HCT116 (cell line): ENCODE data around the gene SLC26A9. TPM values are rescaled to one million over a fixed set of nuclear protein-coding genes. Genes with fewer than 3 reads are reported as not detected.

Experiments used
- ATAC-seq: fragments of 200-7000 bp; cut with Tn5 transposase; 2 replicates; pipeline ENCODE4 v1.9.1; 2020; ENCODE audit warnings: mild to moderate bottlenecking, moderate library complexity
- BruUV-seq: library from RNA; stranded (reverse); fragments of 400-500 nt; replicated peaks from 2 replicates; lab custom pipeline; 2021; lab: Mats Ljungman, UMichigan
- CTCF ChIA-PET: fragments of 300-600 bp; sonication (Branson Sonifier 250); formaldehyde crosslinking; loops from one replicate; lab custom pipeline; 2021; ENCODE audit warnings: antibody characterized with exemption; lab: Charles Lee
- POLR2A ChIA-PET: fragments of 300-600, 350-600 bp; sonication (Branson Sonifier 250); formaldehyde crosslinking; loops from one replicate; lab custom pipeline; 2021; ENCODE audit warnings: antibody characterized with exemption; lab: Charles Lee
- RAD21 ChIA-PET, 2 experiments: fragments of 300-600 bp; sonication (Branson Sonifier 250); formaldehyde crosslinking; loops; one replicate each; lab custom pipeline; 2023; ENCODE audit warnings: low total read pairs in 2 of 2; ENCODE audit not compliant: uncharacterized antibody in 2 of 2, unreplicated experiment in 2 of 2, low non-redundant PET in 1 of 2; lab: Charles Lee
- DNase-seq: peaks from one replicate; pipeline ENCODE4 v3.0.0-alpha.2; 2010; ENCODE audit warnings: low read depth, low spot score
- H2AFZ ChIP-seq: fragments of 200-600 bp; shearing (Covaris generic), sonication (generic); 2 replicates; pipeline ENCODE4 v1.6.1; 2017; ENCODE audit warnings: low read depth, mixed run types, mixed read lengths, antibody characterized with exemption, low read length; ENCODE audit not compliant: poor library complexity, severe bottlenecking
- H3K27ac ChIP-seq: 2 replicates; pipeline ENCODE4 v1.5.1; 2012; ENCODE audit warnings: low read depth, low read length
- H3K27me3 ChIP-seq: fragments of 200-600 bp; sonication (generic); 2 replicates; pipeline ENCODE4 v1.6.1; 2016; ENCODE audit warnings: mixed run types, low read length, mixed read lengths; ENCODE audit not compliant: insufficient read depth
- H3K36me3 ChIP-seq, 2 experiments: fragments of 200-500 bp in 1 of 2; fragments of 200-600 bp in 1 of 2; sonication (Bioruptor generic) in 1 of 2; sonication (generic) in 1 of 2; 2 replicates each; pipeline versions ENCODE4 v1.5.1 to v1.6.1; 2014 to 2016; ENCODE audit warnings: low read length in 2 of 2, inconsistent platforms in 1 of 2, mixed read lengths in 1 of 2, mixed run types in 1 of 2; ENCODE audit not compliant: insufficient read depth in 2 of 2, control insufficient read depth in 1 of 2
- H3K4me1 ChIP-seq, 2 experiments: fragments of 200-600 bp in 1 of 2; sonication (generic) in 1 of 2; 2 replicates each; pipeline versions ENCODE4 v1.5.1 to v1.6.1; 2012 to 2017; ENCODE audit warnings: low read length in 2 of 2, inconsistent platforms in 1 of 2, mild to moderate bottlenecking in 1 of 2, mixed read lengths in 1 of 2, mixed run types in 1 of 2, moderate library complexity in 1 of 2; ENCODE audit not compliant: insufficient read depth in 2 of 2, control insufficient read depth in 1 of 2
- H3K4me2 ChIP-seq: fragments of 200-600 bp; sonication (generic); 2 replicates; pipeline ENCODE4 v1.6.1; 2017; ENCODE audit warnings: mixed run types, low read length, mixed read lengths
- H3K4me3 ChIP-seq, 2 experiments: fragments of 200-600 bp in 1 of 2; sonication (generic) in 1 of 2; replicated peaks in 1 of 2; 2 replicates each; pipeline ENCODE4 v1.5.1; 2011 to 2016; ENCODE audit warnings: low read length in 2 of 2, control low read depth in 1 of 2, low read depth in 1 of 2, mild to moderate bottlenecking in 1 of 2, mixed read lengths in 1 of 2, mixed run types in 1 of 2
- H3K79me2 ChIP-seq: fragments of 200-600 bp; sonication (generic); 2 replicates; pipeline ENCODE4 v1.6.1; 2017; ENCODE audit warnings: mild to moderate bottlenecking, mixed run types, low read length, moderate library complexity, mixed read lengths; ENCODE audit not compliant: insufficient read depth
- H3K9ac ChIP-seq: fragments of 200-600 bp; sonication (generic); 2 replicates; pipeline ENCODE4 v1.6.1; 2016; ENCODE audit warnings: low read length, mixed read lengths
- H3K9me2 ChIP-seq: fragments of 200-600 bp; sonication (generic), shearing (Covaris generic); 2 replicates; pipeline ENCODE4 v1.6.1; 2017; ENCODE audit warnings: mixed run types, mild to moderate bottlenecking, moderate library complexity; ENCODE audit not compliant: insufficient read depth
- H3K9me3 ChIP-seq, 2 experiments: fragments of 200-500 bp in 1 of 2; fragments of 200-600 bp in 1 of 2; sonication (Bioruptor generic) in 1 of 2; sonication (generic) in 1 of 2; 2 replicates each; pipeline ENCODE4 v1.6.1; 2014 to 2017; ENCODE audit warnings: low read length in 2 of 2, mixed read lengths in 2 of 2, inconsistent platforms in 1 of 2, low read depth in 1 of 2, mild to moderate bottlenecking in 1 of 2, mixed run types in 1 of 2, moderate library complexity in 1 of 2; ENCODE audit not compliant: control insufficient read depth in 1 of 2, insufficient read depth in 1 of 2
- H4K20me1 ChIP-seq: fragments of 200-600 bp; sonication (generic), shearing (Covaris generic); 2 replicates; pipeline ENCODE4 v1.6.1; 2017; ENCODE audit warnings: mixed run types, mild to moderate bottlenecking, moderate library complexity; ENCODE audit not compliant: insufficient read depth
- CEBPB ChIP-seq: IDR thresholded peaks from 2 replicates; pipeline ENCODE4 v1.6.1; 2012; ENCODE audit warnings: low read depth
- ELF1 ChIP-seq: IDR thresholded peaks from 2 replicates; pipeline ENCODE4 v1.6.1; 2012; ENCODE audit warnings: low read depth, borderline replicate concordance
- EZH2phosphoT487 ChIP-seq: fragments of 200-600 bp; IDR thresholded peaks from 2 replicates; pipeline ENCODE4 v1.6.1; 2018; ENCODE audit warnings: antibody characterized with exemption, borderline replicate concordance
- FOSL1 ChIP-seq: IDR thresholded peaks from 2 replicates; pipeline ENCODE4 v1.6.1; 2012; ENCODE audit warnings: low read depth
- POLR2A ChIP-seq: IDR thresholded peaks from 2 replicates; pipeline ENCODE4 v1.7.0; 2011; ENCODE audit warnings: borderline replicate concordance; ENCODE audit not compliant: insufficient read depth, insufficient read length; ENCODE audit errors: extremely low read depth
- RAD21 ChIP-seq: IDR thresholded peaks from 2 replicates; pipeline ENCODE4 v1.6.1; 2012; ENCODE audit warnings: low read depth, mild to moderate bottlenecking
- SIN3A ChIP-seq: IDR thresholded peaks from 2 replicates; pipeline ENCODE4 v1.6.1; 2012; ENCODE audit warnings: low read depth
- intact Hi-C: fragments of 100-400 bp; cut with micrococcal nuclease; formaldehyde crosslinking; loops from 2 replicates; pipeline ENCODE4 v1.10.0; 2022
- total RNA-seq: library from RNA; stranded (reverse); gene quantifications from one replicate; pipeline ENCODE4 v1.2.1, GENCODE V29; 2021; ENCODE audit not compliant: unreplicated experiment
- TF ChIP-seq, protein P1 (sequence below): IDR thresholded peaks from 2 replicates; pipeline ENCODE4 v1.6.1; 2012; ENCODE audit warnings: low read depth

SLC26A9 gene
- total RNA-seq, 1 experiment from 2014 or later = not detected

GRCh38 chr1:205926636-205927035 is 16.6 kb downstream of the SLC26A9 start:
- intact Hi-C loops = no loop called here
- Histone ChIP-seq H3K36me3 (no peaks in the 10 kb centered on the region), H3K4me1 (no peaks in the 10 kb centered on the region), H3K9ac (no peak overlapping the region), H3K79me2 (no peaks in the 10 kb centered on the region), H2AFZ (no peak overlapping the region), H3K27me3 (0 out of 2 replicates have a peak, but pooled peaks cover 3% of the 10 kb centered on the region), H3K4me3 (no peak overlapping the region), H3K27ac (no peak overlapping the region), H3K4me2 (no peak overlapping the region), H4K20me1 (no peaks in the 10 kb centered on the region), H3K9me2 (no peaks in the 10 kb centered on the region), H3K9me3 (no peaks in the 10 kb centered on the region)
- ChIA-PET POLR2A (no interaction called here), RAD21 (no interaction called here), CTCF (interaction anchor here (1.0 kb wide), 1 partner anchor 50 kb away, joined by 5 read pairs; no protein-coding TSS in a partner anchor)
- DNase-seq (no peak), ATAC-seq (no peak)
- TF ChIP-seq POLR2A (no peak), FOSL1 (no peak), SIN3A (no peak)
- TF ChIP-seq, protein P1, sequence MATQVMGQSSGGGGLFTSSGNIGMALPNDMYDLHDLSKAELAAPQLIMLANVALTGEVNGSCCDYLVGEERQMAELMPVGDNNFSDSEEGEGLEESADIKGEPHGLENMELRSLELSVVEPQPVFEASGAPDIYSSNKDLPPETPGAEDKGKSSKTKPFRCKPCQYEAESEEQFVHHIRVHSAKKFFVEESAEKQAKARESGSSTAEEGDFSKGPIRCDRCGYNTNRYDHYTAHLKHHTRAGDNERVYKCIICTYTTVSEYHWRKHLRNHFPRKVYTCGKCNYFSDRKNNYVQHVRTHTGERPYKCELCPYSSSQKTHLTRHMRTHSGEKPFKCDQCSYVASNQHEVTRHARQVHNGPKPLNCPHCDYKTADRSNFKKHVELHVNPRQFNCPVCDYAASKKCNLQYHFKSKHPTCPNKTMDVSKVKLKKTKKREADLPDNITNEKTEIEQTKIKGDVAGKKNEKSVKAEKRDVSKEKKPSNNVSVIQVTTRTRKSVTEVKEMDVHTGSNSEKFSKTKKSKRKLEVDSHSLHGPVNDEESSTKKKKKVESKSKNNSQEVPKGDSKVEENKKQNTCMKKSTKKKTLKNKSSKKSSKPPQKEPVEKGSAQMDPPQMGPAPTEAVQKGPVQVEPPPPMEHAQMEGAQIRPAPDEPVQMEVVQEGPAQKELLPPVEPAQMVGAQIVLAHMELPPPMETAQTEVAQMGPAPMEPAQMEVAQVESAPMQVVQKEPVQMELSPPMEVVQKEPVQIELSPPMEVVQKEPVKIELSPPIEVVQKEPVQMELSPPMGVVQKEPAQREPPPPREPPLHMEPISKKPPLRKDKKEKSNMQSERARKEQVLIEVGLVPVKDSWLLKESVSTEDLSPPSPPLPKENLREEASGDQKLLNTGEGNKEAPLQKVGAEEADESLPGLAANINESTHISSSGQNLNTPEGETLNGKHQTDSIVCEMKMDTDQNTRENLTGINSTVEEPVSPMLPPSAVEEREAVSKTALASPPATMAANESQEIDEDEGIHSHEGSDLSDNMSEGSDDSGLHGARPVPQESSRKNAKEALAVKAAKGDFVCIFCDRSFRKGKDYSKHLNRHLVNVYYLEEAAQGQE = no peak
- BruUV-seq = no TSS peak

DNA sequence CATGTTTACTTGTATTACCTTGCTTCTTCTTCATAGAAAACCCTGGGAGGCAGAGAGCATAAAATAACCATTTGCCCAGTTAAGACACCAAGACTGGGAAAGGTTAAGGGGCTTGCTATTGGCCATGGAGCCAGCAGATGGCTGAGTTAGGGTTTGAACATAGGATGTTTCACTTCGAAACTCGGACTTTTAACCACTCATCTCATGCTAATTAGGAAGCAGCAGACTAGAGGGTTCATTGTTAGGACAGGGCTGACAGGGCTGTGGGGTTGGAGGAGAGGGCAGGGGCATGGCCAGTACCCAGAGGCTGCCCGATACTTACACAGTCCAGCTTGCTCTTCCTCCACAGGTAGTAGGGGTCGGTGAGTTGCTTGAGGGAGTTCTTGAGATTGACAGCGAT is 17.0 kb downstream of the SLC26A9 start:
- Histone ChIP-seq H3K4me3 (no peak overlapping the region), H3K27ac (no peak overlapping the region), H4K20me1 (no peaks in the 10 kb centered on the region), H2AFZ (no peak overlapping the region), H3K36me3 (no peaks in the 10 kb centered on the region), H3K9me3 (no peaks in the 10 kb centered on the region), H3K9ac (no peak overlapping the region), H3K27me3 (0 out of 2 replicates have a peak, but pooled peaks cover 3% of the 10 kb centered on the region), H3K79me2 (no peaks in the 10 kb centered on the region), H3K9me2 (no peaks in the 10 kb centered on the region), H3K4me2 (no peak overlapping the region), H3K4me1 (no peaks in the 10 kb centered on the region)
- POLR2A ChIA-PET = no interaction called here
- no TSS peak for BruUV-seq
- TF ChIP-seq CEBPB (no peak), EZH2phosphoT487 (no peak), ELF1 (no peak), RAD21 (no peak)
- CTCF ChIA-PET = interaction anchor here (1.0 kb wide), 1 partner anchor 51 kb away, joined by 5 read pairs; no protein-coding TSS in a partner anchor
- DNase-seq = no peak
- RAD21 ChIA-PET = no interaction called here
- intact Hi-C loops = no loop called here
- no peak for ATAC-seq
